NCI-H460 (cell line): ENCODE measurements around the gene COX14. TPM values are rescaled to one million over a fixed set of nuclear protein-coding genes. Genes with fewer than 3 reads are reported as not detected.
"Not testable (repeated sequence)": the region's sequence is repeated elsewhere in the genome, so short reads cannot be mapped to it uniquely, and the experiment has no call there.

Experiments
- DNase-seq: peaks from one replicate; pipeline ENCODE4 v3.0.0-alpha.2; 2016; ENCODE audit warnings: low read depth; ENCODE audit errors: extremely low read depth
- total RNA-seq: library from RNA; depleted of rRNA; stranded (reverse); fragments of >200 nt; shearing (Covaris generic); gene quantifications from 2 replicates; pipeline ENCODE4 v1.2.3, GENCODE V29; 2014

COX14 gene
- total RNA-seq, 1 experiment from 2014 or later = 40.8 TPM

DNA sequence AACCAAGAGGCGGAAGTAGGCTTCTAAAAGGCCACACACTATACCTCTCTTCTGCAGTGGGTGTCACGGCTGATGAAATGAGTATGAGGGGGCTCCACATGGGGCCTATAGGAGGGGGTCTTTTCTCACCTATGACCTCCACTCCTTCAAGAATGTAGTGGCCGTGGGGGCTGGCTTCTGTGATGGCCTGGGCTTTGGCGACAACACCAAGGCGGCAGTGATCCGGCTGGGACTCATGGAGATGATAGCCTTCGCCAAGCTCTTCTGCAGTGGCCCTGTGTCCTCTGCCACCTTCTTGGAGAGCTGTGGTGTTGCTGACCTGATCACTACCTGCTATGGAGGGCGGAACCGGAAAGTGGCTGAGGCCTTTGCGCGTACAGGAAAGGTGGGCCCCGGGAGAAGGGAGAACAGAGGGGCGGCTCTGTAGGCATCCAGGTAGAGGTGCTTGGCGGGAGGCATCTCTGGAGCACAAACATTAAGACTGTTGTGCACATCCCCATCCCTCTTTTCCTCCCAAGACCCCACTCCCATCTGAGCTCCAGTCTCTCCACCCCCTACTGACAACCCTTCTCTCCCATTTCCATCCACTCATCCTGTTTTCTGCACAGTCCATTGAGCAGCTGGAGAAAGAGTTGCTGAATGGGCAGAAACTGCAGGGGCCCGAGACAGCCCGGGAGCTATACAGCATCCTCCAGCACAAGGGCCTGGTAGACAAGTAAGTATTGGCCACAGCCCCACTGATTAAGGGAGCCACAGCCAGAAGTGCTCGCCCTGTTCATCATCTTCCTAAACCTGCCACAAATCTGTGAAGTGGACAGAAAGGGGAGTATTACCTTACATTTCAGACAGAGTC lies 4.4 kb upstream of the COX14 start:
- DNase-seq = no peak

DNA sequence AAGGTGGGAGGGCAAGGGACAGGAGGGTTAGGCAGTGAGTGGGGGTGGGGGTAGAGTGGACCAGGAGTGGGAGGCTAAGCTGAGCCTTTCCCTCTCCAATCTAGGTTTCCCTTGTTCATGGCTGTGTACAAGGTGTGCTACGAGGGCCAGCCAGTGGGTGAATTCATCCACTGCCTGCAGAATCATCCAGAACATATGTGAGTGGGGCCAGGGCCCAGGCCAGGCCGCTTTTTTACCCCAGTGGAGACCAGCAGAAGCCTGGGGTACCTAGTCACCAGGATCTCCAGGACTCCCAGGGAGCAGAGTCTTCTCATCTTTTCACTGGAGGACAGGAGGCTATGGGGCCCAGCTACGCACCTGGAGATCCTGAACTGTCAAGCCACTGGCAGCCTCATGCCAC lies 2.7 kb upstream of the COX14 start:
- DNase-seq = no peak

DNA sequence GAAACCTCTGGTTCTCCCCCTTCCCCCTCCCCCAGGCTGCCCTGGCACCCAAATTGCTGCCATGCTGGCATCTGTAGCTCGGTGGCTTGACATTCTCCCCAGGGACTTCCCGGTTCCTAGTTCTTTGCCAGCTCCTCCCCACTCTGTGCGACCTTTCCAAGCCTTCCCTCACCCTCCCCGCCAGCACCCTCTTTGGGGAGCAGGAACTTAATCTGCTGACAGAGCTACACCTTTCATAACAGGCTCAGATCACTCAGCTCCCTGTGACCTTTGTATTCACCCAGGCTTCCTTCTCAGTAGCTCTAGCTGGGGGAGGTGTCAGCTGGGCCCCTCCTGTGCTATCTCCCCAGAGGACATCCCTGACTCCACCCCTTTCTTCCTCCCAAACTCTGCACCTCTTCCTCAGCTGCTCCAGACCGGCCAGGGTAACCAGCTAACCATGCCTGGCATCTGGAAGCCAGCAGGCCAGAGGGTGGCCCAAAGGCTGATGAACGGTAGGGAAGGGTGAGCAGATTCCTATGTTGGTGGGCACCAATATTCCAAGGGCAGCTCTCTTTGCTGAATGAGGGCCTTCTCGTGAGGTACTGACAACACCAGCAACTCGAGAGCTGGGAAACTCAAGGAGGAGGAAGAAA lies 1.8 kb upstream of the COX14 start:
- no peak for DNase-seq

DNA sequence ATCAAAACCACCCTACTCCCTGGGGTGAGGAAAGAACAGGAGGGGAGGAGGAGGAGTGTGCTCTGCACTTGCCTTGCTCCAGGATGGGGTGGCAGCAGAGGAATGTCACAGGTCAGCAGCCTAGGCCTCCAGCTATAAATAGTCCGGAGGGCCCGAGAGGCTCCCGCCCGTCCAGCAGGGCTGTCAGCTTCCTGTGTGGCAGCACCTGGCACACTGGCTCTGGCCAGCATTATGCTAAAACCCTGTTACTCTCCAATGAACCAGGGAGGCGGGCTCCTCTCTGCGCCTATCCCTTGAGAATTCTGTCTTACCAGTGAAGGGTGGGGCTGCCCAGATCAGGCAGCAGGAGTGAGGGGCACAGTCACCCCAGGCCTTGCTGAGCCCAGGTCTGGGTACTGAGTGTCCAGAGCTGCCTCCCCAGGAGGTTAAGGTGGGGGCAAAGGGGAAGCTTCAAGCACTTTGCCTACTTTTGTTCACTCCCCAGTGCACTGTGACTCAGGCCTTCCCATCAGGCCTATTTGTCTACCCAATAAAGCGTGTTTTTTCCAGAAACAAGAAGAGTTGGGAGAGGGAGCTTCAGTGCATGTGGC lies 1.2 kb upstream of the COX14 start:
- peak; percentile 55 for DNase-seq

DNA sequence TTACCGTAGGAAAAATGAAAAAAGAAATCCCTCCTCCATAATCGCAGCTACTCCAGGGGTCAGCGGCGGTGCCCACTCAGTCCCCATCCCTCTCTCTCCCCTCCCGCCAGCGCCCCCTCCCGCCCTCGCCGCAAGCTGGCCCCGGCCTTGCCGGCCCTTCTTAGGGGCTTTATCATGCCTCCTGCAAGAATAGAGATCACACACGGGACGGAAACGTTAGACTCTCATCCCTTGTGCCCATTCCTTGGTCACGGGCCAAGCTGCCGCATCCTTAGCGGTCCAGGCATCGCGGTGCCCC lies 692 bp upstream of the COX14 start:
- DNase-seq = no peak

DNA sequence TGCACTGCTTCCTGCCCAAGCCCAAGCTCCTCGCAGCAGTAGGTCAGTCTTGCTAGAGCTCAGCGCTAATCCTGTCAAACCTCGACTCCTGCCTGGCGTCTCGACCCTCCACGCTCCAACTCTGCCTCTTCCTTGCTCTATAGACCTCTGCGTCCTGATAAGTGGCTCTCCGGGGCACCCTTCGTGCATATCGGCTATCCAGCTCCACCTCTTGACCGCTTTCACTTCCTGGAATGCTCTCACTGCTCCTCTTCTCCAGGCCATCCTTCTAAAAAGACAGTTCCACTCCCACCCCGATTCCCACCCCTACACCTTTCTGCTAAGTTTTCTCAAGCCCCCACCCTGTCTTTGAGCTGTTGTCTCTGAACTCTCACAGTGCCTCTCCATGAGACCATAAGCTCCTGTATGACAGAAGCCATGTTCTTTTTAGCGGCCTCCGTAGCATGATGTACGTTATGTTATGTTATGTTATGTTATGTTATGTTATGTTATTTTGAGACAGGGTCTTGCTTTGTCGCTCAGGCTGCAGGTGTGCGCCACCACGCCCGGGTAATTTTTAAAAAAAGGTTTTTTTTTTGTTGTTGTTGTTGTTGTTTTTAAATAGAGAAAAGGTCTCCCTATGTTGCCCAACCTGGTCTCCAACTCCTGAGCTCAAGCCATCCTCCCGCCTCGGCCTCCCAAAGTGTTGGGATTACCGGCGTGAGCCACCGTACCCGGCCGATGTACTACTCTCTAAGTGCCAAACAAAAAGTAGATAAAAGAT lies 601 bp downstream of the COX14 start:
- peak; percentile 17 for DNase-seq

DNA sequence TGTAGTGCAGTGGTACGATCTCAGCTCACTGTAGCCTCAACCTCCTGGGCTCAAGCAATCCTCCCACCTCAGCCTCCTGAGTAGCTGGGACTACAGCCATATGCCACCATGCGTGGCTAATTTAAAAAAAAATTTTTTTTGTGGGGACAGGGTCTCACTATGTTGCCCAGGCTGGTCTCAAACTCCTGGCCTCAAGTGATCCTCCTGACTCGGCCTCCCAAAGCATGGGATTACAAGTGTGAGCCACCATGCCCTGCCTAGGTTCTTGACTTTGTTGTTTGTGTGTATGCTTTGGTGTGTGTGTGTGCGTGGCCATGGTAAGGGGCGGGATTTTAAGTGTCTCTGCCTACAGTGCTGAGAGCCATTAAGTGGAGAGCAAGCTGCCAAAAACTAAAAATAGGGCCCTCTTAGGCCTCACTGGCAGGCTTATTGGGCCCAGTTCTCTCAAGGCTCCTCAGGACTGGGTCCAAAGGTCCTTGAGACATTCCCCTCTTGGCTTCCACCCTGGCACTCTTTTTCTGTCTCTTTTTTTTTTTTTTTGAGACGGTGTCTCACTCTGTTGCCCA lies 5.1 kb downstream of the COX14 start:
- no peak for DNase-seq

DNA sequence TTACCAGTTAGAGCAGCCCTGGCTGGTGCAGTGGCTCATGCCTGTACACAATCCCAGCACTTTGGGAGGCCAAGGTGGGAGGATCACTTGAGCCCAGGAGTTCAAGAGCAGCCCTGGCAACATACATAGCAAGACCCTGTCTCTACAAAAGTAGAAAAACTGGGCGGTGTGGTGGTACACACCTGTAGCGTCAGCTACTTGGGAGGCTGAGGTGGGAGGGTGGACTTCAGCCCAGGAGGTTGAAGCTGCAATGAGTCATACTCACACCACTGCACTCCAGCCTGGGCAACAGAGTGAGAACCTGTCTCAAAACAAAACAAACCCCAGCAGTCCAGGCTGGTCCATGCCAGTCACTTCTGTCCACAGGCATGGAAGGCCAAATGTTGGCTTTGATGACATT lies 7.4 kb downstream of the COX14 start:
- DNase-seq = no peak

DNA sequence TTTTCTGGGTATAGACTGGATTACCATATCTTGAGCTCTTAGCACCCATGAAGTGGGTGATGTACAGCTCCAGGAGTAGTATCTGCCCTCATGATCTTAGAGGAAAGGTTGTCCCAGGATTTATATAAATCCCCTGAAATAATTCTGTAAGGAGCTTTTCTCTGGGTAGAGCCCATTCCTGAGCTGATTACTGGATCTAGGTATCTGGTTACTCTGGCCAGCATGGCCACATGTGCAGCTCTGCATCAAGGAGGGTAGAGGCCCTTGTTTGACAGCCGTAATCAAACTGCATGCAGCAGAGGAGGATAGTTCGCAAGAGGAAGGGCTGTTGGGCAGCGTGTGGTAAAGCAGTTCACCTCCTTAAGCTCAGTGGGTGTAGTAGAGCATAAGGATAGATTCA lies 8.5 kb downstream of the COX14 start:
- no peak for DNase-seq

DNA sequence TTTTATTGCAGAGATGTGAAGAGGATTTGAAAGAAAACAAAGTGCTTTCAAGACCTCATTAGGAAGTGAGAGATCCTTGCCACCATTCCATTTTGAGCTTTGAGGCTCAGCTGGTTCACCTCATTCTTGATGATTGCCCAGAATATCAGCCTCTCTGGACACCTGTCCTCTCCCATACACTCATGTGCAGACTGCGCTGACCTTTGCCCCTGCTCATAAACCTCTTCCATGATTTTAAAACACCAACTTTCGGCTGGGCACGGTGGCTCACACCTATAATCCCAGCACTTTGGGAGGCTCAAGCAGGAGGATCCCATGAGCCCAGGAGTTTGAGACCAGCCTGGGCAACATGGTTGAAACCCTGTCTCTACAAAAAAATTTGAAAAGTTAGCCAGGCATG lies 8.9 kb downstream of the COX14 start:
- DNase-seq = no peak

DNA sequence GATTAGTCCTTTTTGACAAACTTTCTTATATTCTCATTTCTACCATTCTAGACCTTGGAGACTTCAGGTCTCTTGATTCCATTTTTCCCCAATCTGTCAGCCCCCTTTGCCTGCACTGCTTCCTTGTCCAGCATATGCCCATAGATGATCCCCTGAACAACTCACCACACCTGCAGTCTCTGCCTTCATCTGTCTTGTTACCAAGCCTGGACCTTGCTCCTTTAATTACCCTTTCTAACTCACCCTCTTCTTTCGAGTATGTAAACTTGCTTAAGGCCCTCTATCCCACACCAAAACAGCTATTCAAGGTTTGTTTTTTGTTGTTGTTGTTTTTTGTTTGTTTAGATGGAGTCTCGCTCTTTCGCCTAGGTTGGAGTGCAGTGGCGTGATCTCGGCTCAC lies 9.6 kb downstream of the COX14 start:
- no peak for DNase-seq

DNA sequence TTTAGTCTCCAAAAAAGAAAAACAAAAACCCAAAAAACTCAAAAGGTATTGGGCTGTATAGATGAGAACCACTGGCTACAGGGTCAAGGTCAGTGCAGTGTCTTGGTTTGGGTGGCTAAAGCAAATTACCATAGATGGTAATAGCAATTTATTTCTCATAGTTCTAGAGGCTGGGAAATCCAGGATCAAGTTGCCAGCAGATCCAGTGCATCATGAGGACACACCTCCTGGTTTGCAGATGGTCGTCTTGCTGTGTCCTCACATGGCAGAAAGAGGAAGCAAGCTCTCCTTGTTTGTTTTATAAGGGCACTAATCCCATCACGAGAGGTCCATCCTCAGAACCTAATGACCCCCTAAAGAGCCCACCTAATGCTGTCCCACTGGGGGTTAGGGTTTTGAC lies 11.2 kb downstream of the COX14 start:
- no peak for DNase-seq

DNA sequence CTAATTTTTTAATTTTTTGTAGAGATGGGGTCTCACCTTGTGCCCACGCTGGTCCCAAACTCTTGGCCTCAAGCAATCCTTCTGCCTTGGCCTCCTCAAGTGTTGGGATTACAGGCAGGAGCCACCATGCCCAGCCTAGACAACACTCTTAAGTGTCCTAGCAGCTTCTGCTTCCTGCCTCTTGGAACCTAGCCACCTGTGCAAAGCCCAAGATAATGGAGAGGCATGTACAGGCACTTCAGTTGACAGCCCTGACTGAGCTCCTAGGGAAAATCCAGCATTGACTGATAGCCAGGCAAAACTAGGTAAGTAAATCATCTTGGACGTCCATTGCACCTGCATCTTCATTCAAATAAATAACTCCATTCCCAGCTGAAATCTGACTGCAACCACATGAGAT lies 15.5 kb downstream of the COX14 start:
- no peak for DNase-seq

DNA sequence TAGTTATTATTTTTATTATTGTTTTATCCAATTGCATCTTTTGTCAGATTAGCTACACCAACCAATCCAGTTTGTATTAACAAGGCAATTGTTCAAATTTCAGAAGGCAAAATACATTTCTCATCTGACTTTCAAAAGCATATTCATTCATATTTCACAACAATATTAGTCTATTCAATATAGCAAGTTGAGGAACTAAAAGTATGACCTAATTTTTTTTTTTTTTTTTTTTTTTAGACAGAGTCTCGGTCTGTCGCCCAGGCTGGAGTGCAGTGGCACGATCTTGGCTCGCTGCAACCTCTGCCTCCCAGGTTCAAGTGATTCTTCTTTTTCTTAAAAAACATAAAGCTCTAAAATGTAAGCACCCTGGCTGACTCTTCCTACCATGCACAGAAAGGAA lies 17.3 kb downstream of the COX14 start:
- no peak for DNase-seq

DNA sequence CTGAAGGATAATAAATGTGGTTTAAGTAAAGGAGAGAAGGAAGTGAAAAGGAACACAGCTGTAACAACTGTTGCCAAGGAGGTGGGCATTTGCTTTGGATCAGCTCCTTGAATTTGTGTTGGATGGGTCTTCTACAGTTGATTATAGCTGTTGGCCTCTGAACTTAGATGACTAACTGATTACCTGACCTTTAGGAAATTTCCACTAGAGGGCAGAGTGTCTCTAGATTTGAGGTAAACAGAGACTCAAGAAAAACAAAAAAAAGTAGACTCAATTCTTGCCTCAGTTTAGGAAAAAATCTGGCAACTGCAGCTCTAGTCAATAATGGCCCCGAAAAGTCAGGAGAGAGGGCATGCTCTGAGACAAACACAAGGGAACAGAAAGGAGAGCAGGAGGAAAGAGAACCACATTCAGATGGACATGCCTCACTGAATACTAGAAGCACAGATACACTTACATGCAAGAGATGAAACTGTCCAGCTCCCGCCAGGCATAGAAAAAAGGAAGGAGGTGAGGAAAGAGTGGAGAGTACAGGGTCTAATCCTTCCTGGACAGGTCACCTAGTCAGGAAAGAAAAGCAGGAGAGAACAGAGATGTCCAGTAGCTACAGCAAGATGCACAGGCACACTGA lies 20.6 kb downstream of the COX14 start:
- peak; percentile 31 for DNase-seq

DNA sequence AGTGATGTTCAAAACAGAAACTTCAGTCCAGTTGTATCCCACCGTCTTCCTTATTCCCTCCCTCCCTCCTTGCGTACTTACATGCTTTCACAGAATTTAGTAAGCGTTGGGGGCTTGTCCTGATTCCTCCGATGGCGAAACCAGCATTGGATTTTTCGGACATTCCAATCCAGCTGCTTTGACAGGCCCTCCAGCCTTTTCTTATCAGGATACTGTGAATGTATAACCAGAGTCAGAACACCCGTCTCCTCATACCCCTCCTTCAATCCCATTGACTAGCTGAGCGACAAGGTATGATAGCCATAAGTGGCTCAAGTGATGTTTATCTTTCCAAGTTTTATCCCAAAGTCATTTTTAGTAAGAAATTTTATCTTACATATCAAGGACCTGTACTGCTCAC lies 31.0 kb downstream of the COX14 start:
- no peak for DNase-seq

DNA sequence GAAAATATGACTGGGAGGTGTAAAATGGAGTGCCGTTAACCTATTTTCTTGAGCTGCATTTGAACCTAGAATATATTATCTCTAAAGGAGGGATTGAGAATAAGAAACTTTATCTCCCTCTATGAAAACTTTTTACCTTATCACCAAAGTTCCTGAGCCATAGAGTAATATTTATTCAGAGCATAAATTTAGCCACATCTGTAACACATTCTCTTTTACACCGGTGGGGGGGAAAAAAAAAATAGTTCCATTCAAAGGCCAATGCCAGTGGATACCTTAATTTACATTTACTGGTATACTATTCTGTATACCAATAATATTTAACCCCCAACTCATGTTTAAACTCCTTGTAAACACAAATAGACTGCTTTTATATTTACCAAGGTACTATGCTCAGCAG lies 33.4 kb downstream of the COX14 start:
- no peak for DNase-seq

DNA sequence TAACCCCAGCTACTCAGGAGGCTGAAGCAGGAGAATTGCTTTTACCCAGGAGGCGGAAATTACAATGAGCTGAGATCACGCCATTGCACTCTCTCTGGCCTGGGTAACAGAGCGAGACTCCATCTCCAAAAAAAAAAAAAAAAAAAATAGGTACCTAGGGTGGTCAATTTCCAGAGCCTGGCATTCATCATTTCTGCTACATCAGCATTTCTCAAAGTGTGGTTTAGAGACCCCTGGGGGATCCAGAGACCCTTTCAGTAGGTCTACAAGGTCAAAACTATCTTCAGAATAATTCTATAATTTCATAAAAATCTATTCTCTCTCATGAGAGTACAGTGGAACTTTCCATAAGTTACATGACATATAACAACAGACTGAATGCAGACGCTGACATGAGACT lies 35.2 kb downstream of the COX14 start:
- DNase-seq = no peak

DNA sequence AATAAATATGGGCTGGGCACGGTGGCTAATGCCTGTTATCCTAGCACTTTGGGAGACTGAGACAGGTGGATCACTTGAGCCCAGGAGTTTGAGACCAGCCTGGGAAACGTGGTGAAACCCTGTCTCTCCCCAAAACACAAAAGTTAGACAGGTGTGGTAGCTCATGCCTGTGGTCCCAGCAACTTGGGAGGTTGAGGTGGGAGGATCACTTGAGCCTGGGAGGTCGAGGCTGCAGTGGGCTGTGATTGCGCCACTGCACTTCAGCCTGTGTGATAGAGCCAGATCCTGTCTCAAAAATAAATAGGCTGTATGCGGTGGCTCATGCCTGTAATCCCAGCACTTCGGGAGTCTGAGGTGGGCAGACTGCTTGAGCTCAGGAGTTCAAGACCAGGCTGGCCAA lies 36.0 kb downstream of the COX14 start:
- DNase-seq = not testable (repeated sequence)

DNA sequence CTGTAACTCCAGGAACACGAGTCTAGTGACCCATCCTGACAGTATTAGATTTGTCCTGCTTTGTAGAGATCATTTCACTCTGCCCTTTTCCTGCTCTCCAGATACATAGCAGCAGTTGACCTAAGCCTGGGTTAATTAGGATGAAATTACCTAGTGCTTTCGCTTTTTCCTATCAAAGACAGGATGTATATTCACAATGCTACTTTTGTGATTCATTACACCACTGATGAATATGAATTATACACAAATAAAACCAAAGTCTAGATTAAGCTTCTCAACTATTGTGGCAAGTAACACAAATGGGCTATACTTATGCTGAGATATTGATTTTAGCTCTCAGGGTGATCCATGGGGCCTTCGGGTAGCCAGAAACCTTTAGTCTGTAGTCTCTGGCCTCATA lies 37.3 kb downstream of the COX14 start:
- no peak for DNase-seq
